ENCODE results near the gene VTA1.
"Not testable (repeated sequence)": the region's sequence is repeated elsewhere in the genome, so short reads cannot be mapped to it uniquely, and the experiment has no call there.

VTA1 gene

GRCh38 chr6:142182004-142182403 is 34.9 kb downstream of the VTA1 start:
- no peak for DNase-seq (ENCODE audit: extremely low read depth, low read depth)
- TF ChIP-seq, protein P1, sequence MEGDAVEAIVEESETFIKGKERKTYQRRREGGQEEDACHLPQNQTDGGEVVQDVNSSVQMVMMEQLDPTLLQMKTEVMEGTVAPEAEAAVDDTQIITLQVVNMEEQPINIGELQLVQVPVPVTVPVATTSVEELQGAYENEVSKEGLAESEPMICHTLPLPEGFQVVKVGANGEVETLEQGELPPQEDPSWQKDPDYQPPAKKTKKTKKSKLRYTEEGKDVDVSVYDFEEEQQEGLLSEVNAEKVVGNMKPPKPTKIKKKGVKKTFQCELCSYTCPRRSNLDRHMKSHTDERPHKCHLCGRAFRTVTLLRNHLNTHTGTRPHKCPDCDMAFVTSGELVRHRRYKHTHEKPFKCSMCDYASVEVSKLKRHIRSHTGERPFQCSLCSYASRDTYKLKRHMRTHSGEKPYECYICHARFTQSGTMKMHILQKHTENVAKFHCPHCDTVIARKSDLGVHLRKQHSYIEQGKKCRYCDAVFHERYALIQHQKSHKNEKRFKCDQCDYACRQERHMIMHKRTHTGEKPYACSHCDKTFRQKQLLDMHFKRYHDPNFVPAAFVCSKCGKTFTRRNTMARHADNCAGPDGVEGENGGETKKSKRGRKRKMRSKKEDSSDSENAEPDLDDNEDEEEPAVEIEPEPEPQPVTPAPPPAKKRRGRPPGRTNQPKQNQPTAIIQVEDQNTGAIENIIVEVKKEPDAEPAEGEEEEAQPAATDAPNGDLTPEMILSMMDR (IDR thresholded peaks at IDR 0.05; ENCODE audit: low read depth, low read length, missing control alignments) = no peak
- H3K4me3 ChIP-seq (replicated peaks; ENCODE audit: low read depth, low read length) = no peak overlapping the region

DNA sequence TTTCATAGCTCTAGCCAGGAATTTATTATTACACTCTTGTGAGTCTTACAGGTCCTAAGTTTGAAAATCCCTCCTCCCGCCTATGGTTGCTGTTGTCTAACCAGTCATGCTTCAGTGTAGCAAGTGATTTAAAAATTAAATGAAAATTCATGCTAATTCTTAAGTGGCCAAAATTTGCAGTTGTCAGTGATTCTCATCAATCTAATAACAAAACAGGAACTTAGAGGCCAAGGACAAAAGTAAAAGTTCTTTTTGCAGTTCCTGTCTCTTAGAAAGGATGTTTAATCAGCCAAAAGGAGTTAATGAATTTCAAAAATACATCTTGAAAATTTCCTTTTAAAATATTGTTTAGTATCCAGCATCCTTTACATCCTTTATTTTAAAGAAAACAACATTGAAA is 36.3 kb downstream of the VTA1 start:
- no peak for DNase-seq (ENCODE audit: extremely low read depth, low read depth)

DNA sequence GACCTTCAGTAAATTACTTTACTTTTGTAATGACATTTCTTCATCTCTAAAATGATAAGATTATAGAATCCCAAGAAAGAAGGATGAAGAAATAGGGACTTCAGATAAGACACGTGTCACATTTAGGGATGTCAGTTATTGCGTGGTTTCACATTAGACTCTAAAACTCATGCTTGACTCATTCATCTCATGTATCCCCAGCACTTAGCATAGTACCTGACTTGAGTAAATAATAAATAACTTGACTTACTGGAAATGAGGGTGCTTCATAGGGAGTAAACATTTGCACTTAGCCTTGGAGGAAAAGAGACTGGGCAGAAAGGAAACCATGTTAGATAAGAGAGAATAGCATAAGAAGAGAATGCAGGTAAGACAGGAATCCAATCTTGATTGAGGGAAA is 37.2 kb downstream of the VTA1 start:
- DNase-seq (ENCODE audit: extremely low read depth, low read depth) = no peak
- TF ChIP-seq, protein P1 (IDR thresholded peaks at IDR 0.05; ENCODE audit: low read depth, low read length, missing control alignments) = no peak
- no peak overlapping the region for H3K4me3 ChIP-seq (replicated peaks; ENCODE audit: low read depth, low read length)

More for the DNA sequence above, 36.3 kb downstream of the VTA1 start:
- H3K4me3 ChIP-seq (replicated peaks; ENCODE audit: low read depth, low read length) = no peak overlapping the region
- TF ChIP-seq, protein P1 (IDR thresholded peaks at IDR 0.05; ENCODE audit: low read depth, low read length, missing control alignments) = no peak

GRCh38 chr6:142185641-142186040 is 38.6 kb downstream of the VTA1 start:
- TF ChIP-seq, protein P1 (IDR thresholded peaks at IDR 0.05; ENCODE audit: low read depth, low read length, missing control alignments) = no peak
- no peak overlapping the region for H3K4me3 ChIP-seq (replicated peaks; ENCODE audit: low read depth, low read length)
- DNase-seq (ENCODE audit: extremely low read depth, low read depth) = no peak

DNA sequence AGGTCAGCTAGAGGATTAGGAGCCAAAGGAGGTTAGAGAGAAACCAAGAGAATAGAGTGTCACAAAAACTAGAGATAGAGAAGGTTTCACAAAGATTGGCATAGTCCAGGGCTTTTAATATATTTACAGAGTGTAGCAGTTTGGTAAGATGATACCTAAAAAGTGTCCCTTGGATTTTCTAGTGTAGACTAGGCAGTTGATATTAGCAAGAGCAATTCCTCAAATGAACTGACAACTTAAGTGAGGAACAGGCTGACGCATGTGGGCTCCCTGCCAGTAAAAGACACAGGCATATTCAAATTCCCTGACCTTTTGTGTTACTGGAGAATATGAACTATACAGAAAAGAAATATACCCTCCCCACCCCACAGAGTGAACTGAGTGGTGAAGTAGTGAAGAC is 40.1 kb downstream of the VTA1 start:
- H3K4me3 ChIP-seq (replicated peaks; ENCODE audit: low read depth, low read length) = no peak overlapping the region
- DNase-seq (ENCODE audit: extremely low read depth, low read depth) = no peak
- TF ChIP-seq, protein P1 (IDR thresholded peaks at IDR 0.05; ENCODE audit: low read depth, low read length, missing control alignments) = no peak

- not testable (repeated sequence) for DNase-seq (ENCODE audit: extremely low read depth, low read depth); H3K4me3 ChIP-seq (replicated peaks; ENCODE audit: low read depth, low read length)
Measured at GRCh38 chr6:142188341-142188740, 41.3 kb downstream of the VTA1 start.

- no peak overlapping the region for H3K4me3 ChIP-seq (replicated peaks; ENCODE audit: low read depth, low read length)
- DNase-seq (ENCODE audit: extremely low read depth, low read depth) = no peak
- TF ChIP-seq, protein P1 (IDR thresholded peaks at IDR 0.05; ENCODE audit: low read depth, low read length, missing control alignments) = no peak
Measured at GRCh38 chr6:142189057-142189456, 42.0 kb downstream of the VTA1 start.
